ENCODE data around the gene SIPA1.

DNA sequence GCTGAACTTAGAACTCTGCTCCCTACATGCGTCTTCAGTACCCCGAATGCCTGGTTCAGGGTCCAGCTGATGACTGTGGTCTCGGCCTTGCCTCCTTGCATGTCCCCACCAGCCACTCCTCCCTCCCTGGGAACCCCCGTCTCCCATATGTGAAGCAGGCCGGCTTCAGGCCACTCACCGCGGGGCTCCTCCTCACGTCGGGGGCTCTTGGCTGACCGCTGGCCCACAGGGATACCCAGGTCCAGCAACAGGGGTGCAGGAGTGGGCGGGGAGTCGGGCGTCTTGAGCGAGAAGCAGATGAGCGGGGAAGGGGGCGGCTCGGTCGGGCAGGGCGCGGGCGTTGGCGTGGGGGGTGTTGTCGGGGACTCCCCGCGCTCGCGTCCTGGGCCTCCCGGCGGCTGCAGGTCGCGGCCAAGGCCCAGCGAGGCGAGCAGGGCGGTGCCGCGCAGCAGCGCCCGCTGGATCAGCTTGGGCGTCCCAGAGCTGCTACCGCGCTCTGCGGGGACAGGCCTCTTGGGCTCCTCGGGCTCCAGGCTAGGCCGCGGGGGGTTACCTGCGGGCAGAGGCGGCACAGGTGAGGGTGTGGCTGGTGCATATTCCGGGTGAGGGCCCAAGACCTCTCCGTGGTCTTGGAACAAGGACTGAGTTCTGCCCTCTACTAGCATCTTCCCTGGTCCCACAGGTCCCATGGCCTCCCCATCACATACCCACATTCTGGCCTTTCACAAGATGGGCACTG, 38.5 kb upstream of the SIPA1 start:
- TF ChIP-seq, protein P1, sequence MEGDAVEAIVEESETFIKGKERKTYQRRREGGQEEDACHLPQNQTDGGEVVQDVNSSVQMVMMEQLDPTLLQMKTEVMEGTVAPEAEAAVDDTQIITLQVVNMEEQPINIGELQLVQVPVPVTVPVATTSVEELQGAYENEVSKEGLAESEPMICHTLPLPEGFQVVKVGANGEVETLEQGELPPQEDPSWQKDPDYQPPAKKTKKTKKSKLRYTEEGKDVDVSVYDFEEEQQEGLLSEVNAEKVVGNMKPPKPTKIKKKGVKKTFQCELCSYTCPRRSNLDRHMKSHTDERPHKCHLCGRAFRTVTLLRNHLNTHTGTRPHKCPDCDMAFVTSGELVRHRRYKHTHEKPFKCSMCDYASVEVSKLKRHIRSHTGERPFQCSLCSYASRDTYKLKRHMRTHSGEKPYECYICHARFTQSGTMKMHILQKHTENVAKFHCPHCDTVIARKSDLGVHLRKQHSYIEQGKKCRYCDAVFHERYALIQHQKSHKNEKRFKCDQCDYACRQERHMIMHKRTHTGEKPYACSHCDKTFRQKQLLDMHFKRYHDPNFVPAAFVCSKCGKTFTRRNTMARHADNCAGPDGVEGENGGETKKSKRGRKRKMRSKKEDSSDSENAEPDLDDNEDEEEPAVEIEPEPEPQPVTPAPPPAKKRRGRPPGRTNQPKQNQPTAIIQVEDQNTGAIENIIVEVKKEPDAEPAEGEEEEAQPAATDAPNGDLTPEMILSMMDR (conservative IDR thresholded peaks at IDR 0.05 in 1 of 2, IDR thresholded peaks at IDR 0.05 in 1 of 2; ENCODE audit: extremely low read depth in 1 of 2, insufficient read depth in 1 of 2, low read depth in 1 of 2, low read length in 2 of 2), result no peak
- no peak for TF ChIP-seq EZH2 (IDR thresholded peaks at IDR 0.05; ENCODE audit: borderline replicate concordance, low read length)
